ENCODE results near the gene INHBB.

DNA sequence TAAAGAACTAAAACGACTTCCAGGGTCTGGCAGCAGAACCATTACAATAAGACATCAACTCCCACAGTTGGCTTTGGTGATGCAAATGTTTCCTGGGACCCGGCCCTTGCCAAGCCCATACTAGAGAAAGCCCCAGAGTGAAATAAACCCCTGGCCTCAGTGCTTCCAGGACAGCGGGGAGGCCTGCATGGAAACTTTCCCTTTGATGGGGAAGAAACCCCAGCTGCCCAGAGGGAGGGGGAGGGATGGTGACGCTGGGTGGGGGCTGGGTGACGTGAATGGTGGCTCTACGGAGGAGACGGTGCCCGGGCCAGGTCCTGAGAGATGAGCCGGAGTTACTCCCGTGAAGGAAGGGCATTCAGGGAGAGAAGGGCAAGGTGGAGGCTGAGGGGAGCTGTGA is 27.5 kb downstream of the INHBB start:
- TF ChIP-seq EZH2 (IDR thresholded peaks at IDR 0.05; ENCODE audit: borderline replicate concordance, insufficient read depth, low read length, poor library complexity, severe bottlenecking): no peak
- TF ChIP-seq CTCF (IDR thresholded peaks at IDR 0.05; ENCODE audit: poor library complexity, severe bottlenecking): no peak
- TF ChIP-seq TAF1 (IDR thresholded peaks at IDR 0.05; ENCODE audit: low read depth): no peak
- TF ChIP-seq EP300 (conservative IDR thresholded peaks at IDR 0.05; ENCODE audit: poor library complexity, severe bottlenecking): no peak
- TF ChIP-seq POLR2AphosphoS5 (IDR thresholded peaks at IDR 0.05): no peak

Data from neural cell (in vitro differentiated cells).